ENCODE measurements around the gene CCSER1.

CCSER1 gene

DNA sequence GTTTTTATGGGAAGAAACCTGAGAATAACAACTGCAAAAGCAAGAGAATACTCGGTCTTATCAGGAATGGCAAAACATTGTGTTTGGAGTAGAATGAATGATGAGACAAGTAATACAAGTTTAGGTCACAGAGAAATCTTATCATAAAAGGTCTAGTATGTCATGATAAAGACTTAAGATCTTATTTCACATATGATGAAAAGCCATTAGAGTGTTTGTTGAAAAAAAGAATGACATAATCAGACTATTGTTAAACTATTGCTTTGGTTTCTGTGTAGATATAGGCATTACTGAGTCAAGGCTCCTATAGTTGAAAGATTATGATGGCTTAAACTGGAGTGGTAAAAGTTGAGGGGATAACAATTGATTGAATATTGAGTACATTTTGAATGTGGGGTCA lies 603.6 kb downstream of the CCSER1 start:
- TF ChIP-seq CTCF (IDR thresholded peaks at IDR 0.05; ENCODE audit: extremely low read depth, missing control alignments) = no peak
- no peak for DNase-seq (ENCODE audit: low spot score)

- no peak for DNase-seq (ENCODE audit: low spot score)
Observed at GRCh38 chr4:90733211-90733610, 606.0 kb downstream of the CCSER1 start.

GRCh38 chr4:90745176-90745575 lies 618.0 kb downstream of the CCSER1 start:
- no peak for DNase-seq (ENCODE audit: low spot score)

More at GRCh38 chr4:90733211-90733610, 606.0 kb downstream of the CCSER1 start:
- TF ChIP-seq CTCF (IDR thresholded peaks at IDR 0.05; ENCODE audit: extremely low read depth, missing control alignments) = no peak

DNA sequence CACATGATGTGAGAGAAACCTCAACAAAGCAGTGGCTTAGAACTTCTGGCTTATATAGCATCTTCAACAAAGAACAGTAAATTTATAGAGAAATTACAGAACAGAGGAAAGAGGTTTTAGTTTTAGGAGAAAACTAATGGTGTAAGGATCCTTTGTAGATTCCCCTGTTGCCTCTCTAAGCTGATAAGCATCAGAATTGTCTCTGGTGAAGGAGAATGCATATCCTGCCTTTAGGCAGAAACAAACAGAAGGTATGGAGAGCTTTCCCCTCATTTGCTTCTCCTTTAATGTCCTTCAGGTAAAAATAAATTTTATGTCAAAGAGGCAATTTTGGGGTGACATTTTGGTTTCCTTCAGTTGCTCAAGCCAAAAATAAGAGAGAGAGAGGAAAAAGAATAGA lies 625.9 kb downstream of the CCSER1 start:
- TF ChIP-seq CTCF (IDR thresholded peaks at IDR 0.05; ENCODE audit: extremely low read depth, missing control alignments) = no peak

More at GRCh38 chr4:90745176-90745575, 618.0 kb downstream of the CCSER1 start:
- TF ChIP-seq CTCF (IDR thresholded peaks at IDR 0.05; ENCODE audit: extremely low read depth, missing control alignments) = no peak

GRCh38 chr4:90757534-90758060 lies 630.4 kb downstream of the CCSER1 start:
- no peak for TF ChIP-seq CTCF (IDR thresholded peaks at IDR 0.05; ENCODE audit: extremely low read depth, missing control alignments)
- no peak for DNase-seq (ENCODE audit: low spot score)

More for the DNA sequence above, 625.9 kb downstream of the CCSER1 start:
- no peak for DNase-seq (ENCODE audit: low spot score)

DNA sequence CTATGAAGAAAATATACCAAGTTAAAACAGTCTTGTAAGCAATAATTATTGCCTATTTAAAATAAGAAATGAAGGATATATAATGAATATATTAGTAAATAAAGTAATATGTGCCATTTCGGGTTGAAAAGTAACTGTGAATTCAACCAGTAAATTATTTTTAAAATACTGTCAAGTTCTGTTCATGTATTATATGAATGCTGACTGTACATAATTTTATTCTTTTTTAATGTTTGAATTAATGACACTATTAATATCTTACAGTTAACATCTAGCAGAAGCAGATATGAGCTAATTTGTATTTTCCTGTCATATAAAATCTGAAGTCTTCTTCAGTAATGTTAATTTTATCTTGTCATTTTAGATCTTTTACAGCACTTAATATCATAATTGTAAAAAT lies 632.9 kb downstream of the CCSER1 start:
- no peak for DNase-seq (ENCODE audit: low spot score)
- TF ChIP-seq CTCF (IDR thresholded peaks at IDR 0.05; ENCODE audit: extremely low read depth, missing control alignments) = no peak

- no peak for TF ChIP-seq CTCF (IDR thresholded peaks at IDR 0.05; ENCODE audit: extremely low read depth, missing control alignments)
- DNase-seq (ENCODE audit: low spot score) = no peak
Observed at GRCh38 chr4:90766837-90767236, 639.6 kb downstream of the CCSER1 start.
